ENCODE measurements around the gene ALDH1L1. TPM values are rescaled to one million over a fixed set of nuclear protein-coding genes. Genes with fewer than 3 reads are reported as not detected.

The ALDH1L1 gene
- total RNA-seq, 1 donor from 2014 or later, result 1.5 TPM

DNA sequence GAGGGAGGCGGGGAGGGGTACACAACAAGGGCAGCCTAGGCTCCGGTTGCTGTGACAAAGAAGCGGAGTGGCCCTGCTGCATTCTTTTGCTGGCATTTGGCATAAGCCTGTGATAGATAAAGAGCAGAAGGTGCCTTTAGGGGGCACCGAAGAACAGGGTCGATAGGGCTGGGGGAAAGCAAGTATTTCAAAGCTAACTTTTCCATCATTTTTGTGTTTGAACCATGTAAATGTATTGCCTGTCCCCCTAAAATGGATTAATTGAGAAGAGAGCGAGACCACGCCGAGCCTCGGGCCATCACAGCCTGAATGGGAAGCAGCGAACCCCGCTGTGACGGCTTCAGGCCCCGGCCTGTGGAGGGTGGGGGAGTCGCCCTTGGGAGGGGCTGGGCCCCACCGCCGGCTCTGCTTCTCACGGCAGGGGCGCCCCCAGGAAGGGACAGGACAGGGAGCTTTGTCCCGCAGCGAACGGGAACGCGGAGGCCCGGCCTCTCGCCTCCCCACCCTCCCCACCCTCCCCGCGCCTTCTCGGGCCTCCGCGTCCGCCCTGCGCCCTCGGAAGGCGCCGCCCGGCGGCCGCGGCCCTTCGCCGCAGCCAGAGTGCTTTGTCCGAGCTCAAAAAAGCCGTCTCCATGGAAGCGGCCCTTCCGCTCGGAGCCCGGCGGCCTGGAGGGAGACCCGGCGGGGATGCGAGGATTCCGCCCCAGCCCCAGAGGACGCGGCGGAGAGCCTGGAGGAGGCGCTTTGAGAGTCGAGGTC, 32.4 kb upstream of the ALDH1L1 start:
- no peak for DNase-seq (ENCODE audit: extremely low spot score, unreplicated experiment)
- Mint-ChIP-seq H3K27me3 (ENCODE audit: unreplicated experiment) (no peaks in the 10 kb centered on the region), H3K4me1 (ENCODE audit: unreplicated experiment) (peaks cover 34% of the 10 kb centered on the region), H3K27ac (ENCODE audit: unreplicated experiment) (peak overlapping the region; percentile 82), H3K36me3 (ENCODE audit: unreplicated experiment) (no peaks in the 10 kb centered on the region), H3K4me3 (ENCODE audit: unreplicated experiment) (peak overlapping the region; percentile 61), H3K9me3 (ENCODE audit: unreplicated experiment) (no peaks in the 10 kb centered on the region)
- TF ChIP-seq, protein P1, sequence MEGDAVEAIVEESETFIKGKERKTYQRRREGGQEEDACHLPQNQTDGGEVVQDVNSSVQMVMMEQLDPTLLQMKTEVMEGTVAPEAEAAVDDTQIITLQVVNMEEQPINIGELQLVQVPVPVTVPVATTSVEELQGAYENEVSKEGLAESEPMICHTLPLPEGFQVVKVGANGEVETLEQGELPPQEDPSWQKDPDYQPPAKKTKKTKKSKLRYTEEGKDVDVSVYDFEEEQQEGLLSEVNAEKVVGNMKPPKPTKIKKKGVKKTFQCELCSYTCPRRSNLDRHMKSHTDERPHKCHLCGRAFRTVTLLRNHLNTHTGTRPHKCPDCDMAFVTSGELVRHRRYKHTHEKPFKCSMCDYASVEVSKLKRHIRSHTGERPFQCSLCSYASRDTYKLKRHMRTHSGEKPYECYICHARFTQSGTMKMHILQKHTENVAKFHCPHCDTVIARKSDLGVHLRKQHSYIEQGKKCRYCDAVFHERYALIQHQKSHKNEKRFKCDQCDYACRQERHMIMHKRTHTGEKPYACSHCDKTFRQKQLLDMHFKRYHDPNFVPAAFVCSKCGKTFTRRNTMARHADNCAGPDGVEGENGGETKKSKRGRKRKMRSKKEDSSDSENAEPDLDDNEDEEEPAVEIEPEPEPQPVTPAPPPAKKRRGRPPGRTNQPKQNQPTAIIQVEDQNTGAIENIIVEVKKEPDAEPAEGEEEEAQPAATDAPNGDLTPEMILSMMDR (IDR thresholded peaks at IDR 0.05), result peak; percentile 56

DNA sequence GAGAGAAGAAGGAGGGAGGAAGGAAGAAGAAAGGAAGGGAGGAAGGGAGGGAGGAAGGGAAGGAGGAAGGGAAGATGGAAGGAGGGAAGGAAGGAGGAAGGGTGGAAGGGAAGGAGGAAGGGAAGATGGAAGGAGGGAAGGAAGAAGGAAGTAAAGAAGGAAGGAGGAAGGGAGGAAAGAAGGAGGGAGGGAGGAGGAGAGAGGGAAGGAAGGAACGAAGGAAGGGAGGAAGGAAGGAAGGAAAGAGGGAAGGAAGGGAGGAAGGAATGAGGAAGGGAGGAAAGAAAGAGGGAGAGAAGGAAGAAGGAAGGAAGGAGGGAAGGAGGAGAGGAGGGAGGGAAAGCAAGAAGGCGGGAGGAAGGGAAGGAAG, 31.8 kb upstream of the ALDH1L1 start:
- no peaks in the 10 kb centered on the region for H3K36me3 Mint-ChIP-seq (ENCODE audit: unreplicated experiment)
- H3K4me1 Mint-ChIP-seq (ENCODE audit: unreplicated experiment), result peaks cover 37% of the 10 kb centered on the region
- TF ChIP-seq, protein P1 (IDR thresholded peaks at IDR 0.05), result no peak
- no peak overlapping the region for H3K4me3 Mint-ChIP-seq (ENCODE audit: unreplicated experiment)
- DNase-seq (ENCODE audit: extremely low spot score, unreplicated experiment), result no peak
- no peaks in the 10 kb centered on the region for H3K9me3 Mint-ChIP-seq (ENCODE audit: unreplicated experiment)
- H3K27ac Mint-ChIP-seq (ENCODE audit: unreplicated experiment), result peak overlapping the region; percentile 82
- no peaks in the 10 kb centered on the region for H3K27me3 Mint-ChIP-seq (ENCODE audit: unreplicated experiment)

- Mint-ChIP-seq H3K27me3 (ENCODE audit: unreplicated experiment) (no peaks in the 10 kb centered on the region), H3K9me3 (ENCODE audit: unreplicated experiment) (no peaks in the 10 kb centered on the region), H3K4me3 (ENCODE audit: unreplicated experiment) (no peak overlapping the region), H3K4me1 (ENCODE audit: unreplicated experiment) (peaks cover 37% of the 10 kb centered on the region), H3K36me3 (ENCODE audit: unreplicated experiment) (no peaks in the 10 kb centered on the region), H3K27ac (ENCODE audit: unreplicated experiment) (peak overlapping the region; percentile 31)
- DNase-seq (ENCODE audit: extremely low spot score, unreplicated experiment), result no peak
- TF ChIP-seq, protein P1 (IDR thresholded peaks at IDR 0.05), result no peak
Observed at GRCh38 chr3:126211569-126211968, 31.2 kb upstream of the ALDH1L1 start.

DNA sequence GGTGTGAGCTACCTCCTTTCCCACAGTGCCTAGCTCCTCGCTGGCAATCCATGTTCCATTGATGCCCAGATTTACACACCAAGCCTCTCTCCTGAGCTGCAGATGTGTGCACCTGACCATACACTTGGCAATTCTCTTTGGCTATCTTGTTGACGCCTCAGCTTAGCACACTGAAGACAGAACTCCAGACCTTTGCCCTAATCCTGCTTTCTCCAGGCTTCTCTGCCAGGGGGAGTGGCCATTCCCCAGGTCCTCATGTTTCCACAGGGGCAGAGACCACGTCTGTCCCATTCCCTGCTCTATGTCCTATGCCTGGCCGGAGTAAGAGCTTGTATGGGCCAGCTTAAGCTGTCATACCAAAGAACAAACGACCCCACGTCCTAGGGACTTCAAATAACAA, 30.2 kb upstream of the ALDH1L1 start:
- H3K4me3 Mint-ChIP-seq (ENCODE audit: unreplicated experiment), result no peak overlapping the region
- H3K36me3 Mint-ChIP-seq (ENCODE audit: unreplicated experiment), result no peaks in the 10 kb centered on the region
- no peaks in the 10 kb centered on the region for H3K27me3 Mint-ChIP-seq (ENCODE audit: unreplicated experiment)
- peaks cover 43% of the 10 kb centered on the region for H3K4me1 Mint-ChIP-seq (ENCODE audit: unreplicated experiment)
- H3K9me3 Mint-ChIP-seq (ENCODE audit: unreplicated experiment), result no peaks in the 10 kb centered on the region
- no peak for DNase-seq (ENCODE audit: extremely low spot score, unreplicated experiment)
- no peak overlapping the region for H3K27ac Mint-ChIP-seq (ENCODE audit: unreplicated experiment)
- TF ChIP-seq, protein P1 (IDR thresholded peaks at IDR 0.05), result no peak

DNA sequence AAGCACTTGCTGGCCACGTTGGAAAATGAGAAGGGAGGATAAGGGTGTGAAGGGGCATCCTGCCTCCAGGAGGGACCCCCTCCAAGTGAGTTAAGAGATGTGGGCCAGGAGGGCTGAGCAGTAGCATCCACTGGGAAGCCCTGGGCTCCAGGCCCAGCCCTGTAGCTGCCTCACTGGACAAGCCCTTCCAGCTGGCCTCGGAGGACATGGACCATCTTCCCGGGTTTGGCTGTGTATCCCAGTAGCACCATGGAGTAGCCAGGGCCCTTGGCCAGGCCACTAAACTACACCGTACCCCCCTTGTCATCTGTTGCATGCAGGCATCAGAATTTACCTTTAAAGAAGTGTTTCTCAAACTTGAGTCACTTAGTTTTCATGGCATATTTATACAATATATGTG, 29.4 kb upstream of the ALDH1L1 start:
- Mint-ChIP-seq H3K4me3 (ENCODE audit: unreplicated experiment) (no peak overlapping the region), H3K27ac (ENCODE audit: unreplicated experiment) (peak overlapping the region; percentile 35), H3K9me3 (ENCODE audit: unreplicated experiment) (no peaks in the 10 kb centered on the region), H3K36me3 (ENCODE audit: unreplicated experiment) (no peaks in the 10 kb centered on the region), H3K27me3 (ENCODE audit: unreplicated experiment) (no peaks in the 10 kb centered on the region), H3K4me1 (ENCODE audit: unreplicated experiment) (peaks cover 43% of the 10 kb centered on the region)
- TF ChIP-seq, protein P1 (IDR thresholded peaks at IDR 0.05), result no peak
- no peak for DNase-seq (ENCODE audit: extremely low spot score, unreplicated experiment)

Measured in osteocyte (in vitro differentiated cells).